Esophagus muscularis mucosa (tissue), 4 donors: ENCODE results near the gene GAL3ST3.

Source experiments
- EP300 ChIP-seq: sonication (generic); formaldehyde crosslinking; IDR thresholded peaks from one replicate; pipeline ENCODE4 v1.6.1; 2017; ENCODE audit warnings: antibody characterized with exemption
- POLR2A ChIP-seq: fragments of 450-650 bp; IDR thresholded peaks from one replicate; pipeline ENCODE4 v1.6.1; 2017; ENCODE audit warnings: antibody characterized with exemption, moderate library complexity, mild to moderate bottlenecking, low read depth
- POLR2AphosphoS5 ChIP-seq, 2 donors: sonication (generic); formaldehyde crosslinking; IDR thresholded peaks; one replicate each; pipeline ENCODE4 v1.6.1; 2017; ENCODE audit warnings: antibody characterized with exemption in 2 of 2
- TF ChIP-seq, protein P1 (sequence below), 3 experiments: fragments of 200-600 bp in 2 of 3; fragments of 450-650 bp in 1 of 3; sonication (generic) in 2 of 3; IDR thresholded peaks; one replicate each; pipeline ENCODE4 v1.5.1; 2017 to 2019; ENCODE audit warnings: antibody characterized with exemption in 3 of 3, mild to moderate bottlenecking in 2 of 3, moderate library complexity in 1 of 3

DNA sequence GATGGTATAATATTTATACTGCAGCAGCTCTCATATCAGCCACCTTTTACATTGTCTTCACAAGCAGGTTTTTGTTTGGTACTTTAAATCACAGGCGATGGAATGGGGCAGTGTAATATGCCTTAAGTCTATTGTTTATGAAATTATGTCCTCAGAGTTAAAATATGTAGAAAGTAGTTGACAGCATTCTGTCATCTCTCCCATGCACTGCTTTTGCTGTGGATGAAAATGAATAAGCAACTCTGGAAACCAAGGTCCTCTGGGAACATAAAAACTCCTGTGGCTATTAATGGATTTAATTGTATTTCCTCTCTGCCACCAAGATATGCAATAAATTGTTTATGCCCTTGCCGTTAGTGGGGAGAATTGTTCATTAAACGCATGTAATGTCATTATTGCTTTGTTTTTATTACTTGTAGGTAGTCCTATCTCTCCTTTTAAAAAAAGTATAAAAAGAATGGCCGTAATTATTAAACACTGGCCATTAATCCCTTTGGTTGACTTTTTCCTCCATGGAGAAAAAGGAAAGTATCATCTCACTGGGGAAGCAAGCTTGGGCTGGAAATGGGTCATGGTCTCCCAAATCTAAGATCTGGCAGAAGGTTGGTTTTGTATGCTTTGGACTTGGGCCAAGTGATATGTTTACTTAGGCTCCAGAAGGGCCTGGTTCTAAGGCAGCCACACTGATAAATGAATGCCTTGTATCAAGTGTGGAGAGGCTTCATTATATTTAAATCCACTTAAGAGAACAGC, 34.2 kb upstream of the GAL3ST3 start:
- TF ChIP-seq, protein P1, sequence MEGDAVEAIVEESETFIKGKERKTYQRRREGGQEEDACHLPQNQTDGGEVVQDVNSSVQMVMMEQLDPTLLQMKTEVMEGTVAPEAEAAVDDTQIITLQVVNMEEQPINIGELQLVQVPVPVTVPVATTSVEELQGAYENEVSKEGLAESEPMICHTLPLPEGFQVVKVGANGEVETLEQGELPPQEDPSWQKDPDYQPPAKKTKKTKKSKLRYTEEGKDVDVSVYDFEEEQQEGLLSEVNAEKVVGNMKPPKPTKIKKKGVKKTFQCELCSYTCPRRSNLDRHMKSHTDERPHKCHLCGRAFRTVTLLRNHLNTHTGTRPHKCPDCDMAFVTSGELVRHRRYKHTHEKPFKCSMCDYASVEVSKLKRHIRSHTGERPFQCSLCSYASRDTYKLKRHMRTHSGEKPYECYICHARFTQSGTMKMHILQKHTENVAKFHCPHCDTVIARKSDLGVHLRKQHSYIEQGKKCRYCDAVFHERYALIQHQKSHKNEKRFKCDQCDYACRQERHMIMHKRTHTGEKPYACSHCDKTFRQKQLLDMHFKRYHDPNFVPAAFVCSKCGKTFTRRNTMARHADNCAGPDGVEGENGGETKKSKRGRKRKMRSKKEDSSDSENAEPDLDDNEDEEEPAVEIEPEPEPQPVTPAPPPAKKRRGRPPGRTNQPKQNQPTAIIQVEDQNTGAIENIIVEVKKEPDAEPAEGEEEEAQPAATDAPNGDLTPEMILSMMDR (IDR thresholded peaks at IDR 0.05): no peak
- TF ChIP-seq POLR2AphosphoS5 (IDR thresholded peaks at IDR 0.05) (no peak), POLR2A (no peak), EP300 (no peak)
